HG03103 (cell line): Measurements from ENCODE around the gene PRKCE.
A peak's percentile ranks its signal among the peaks of the same experiment; 100 is the strongest.

Experiments
- ATAC-seq: cut with Tn5 transposase; IDR thresholded peaks from one replicate; pipeline ENCODE4 v1.9.1; 2021; ENCODE audit warnings: low read depth; ENCODE audit not compliant: unreplicated experiment

The PRKCE gene

DNA sequence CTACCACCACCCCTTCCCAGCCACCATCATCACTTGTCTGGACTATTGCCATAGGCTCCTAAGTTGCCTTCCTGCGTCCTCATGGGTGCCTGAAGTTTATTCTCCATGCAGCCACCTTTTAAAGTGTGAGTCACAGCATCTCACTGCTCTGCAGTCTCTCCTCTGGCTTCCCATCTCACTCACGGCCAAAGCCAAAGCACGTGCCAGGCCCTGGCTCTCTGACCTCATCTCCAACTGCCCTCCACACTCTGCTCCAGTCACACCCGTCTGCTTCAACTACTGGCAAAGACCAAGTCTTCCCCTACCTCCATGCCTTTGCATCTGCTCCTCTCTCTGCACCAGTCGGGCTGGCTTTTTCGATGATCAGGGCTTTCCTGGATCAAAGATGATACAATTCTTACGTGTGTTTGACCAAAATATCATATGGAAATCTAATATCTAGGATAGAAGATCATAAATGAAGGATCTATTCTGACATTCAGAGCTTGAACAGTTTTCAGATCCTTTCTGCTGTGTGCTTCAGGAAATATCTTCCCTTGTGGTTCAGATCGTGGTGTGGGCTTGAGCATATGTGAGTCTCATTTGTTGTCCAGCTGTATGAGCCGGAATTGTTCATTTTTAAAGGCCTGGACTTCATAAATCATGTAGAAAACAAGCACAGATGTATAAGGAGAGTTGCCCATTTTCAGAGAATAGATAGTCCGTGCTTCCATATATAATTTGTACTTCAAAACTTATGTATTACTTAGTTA lies 175.6 kb downstream of the PRKCE start:
- no peak for ATAC-seq

DNA sequence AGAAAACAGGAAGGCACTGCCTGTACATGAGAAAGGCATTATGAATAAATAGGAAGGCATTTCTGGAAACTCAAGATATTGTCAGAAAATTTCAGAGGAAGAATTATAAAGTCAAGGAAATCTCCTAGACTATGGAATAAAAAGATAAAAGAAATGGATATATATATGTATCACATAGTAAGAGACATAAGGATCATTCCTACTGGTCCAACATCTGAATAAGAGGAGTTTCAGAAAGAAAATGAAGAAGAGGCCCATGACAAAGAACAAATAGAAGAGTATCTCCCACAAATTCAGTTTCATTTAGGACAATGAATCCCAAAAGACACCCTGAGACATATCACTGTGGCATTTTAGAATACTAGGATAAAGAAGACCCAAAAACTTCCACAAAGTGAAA lies 178.8 kb downstream of the PRKCE start:
- no peak for ATAC-seq

DNA sequence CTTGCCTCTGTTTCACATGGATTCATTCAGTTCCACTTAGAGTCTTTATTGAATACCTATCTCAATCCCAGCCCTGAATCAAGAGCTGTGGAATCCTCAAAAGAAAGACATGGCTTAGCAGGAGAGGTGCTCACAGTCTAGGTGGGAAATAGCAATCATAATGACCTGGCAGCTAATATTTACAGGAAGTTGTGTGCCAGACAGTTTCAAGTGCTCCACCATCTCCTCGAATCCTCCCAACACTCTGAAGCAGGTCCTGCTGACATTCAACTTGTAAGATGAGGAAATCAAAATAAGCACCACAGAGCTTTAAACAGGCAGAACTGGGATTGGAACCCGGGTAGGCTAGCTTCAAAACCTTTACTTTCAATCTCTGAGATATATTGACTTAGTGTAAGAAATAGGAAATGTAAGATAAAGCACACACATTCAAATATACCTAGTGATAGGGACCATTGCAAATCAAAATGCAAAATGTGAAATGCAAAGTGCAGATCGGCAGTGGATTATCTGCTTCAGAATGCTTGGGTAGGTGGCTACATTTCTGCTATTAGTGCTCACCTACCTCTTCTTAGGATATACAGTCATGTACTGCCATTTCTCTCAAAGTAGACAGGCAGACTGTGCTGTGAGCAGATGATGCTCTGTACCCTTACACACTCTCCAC lies 182.0 kb downstream of the PRKCE start:
- peak; percentile 7 for ATAC-seq

DNA sequence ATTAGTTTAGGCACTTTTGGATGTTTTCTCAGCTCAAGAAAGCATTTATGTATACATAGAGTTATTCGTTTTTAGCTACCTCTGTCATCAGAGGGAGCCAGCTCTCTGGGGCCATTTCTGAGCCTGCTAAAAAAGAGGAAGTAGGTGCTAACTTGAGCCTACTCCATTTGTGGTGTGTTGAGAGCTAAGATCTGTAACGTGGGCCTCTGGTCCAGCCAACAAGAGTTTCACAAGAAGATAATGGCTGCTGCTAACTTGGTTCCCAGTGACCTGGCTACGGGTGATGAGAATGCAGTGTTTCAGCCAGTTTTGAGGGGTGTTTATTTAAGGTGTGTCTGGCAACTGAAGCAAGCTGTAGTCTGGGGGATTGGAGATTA lies 182.5 kb downstream of the PRKCE start:
- peak; percentile 72 for ATAC-seq

DNA sequence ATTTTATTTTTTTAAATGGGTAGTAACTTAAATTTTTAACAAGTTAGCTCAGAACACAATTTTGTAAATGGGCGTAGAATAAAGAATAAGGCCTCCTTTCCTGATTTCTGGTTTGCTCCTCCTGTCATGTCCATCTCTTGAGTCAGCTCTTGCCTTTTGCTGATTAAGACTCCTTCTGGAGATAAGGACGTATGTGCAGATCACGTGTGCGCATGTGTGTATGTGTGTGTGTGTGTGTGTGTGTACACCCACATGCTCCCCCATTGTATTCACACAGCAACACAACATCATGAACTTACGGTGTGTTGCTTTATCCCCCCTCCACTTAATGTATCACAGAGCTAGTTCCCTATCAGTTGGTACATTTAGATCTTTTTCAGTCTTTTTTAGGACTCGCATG lies 182.9 kb downstream of the PRKCE start:
- no peak for ATAC-seq

DNA sequence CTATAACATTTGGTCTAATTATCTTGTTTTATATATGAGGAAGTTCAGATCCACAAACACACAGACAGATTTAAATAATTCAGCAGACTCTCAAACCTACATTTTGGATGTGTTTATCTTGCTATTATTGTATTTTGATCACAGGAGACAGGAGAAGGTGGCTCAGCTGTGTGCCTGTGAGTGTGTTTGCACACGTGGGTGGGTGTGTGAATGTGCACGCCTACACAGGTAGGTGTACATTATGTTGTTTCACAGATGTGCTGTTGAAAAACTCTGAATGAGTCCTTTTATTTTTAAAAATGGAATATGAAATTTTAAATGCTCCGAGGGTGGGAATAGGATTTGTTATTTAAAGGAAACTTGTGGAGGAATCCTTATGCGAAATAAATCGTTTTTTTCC lies 183.4 kb downstream of the PRKCE start:
- ATAC-seq, result no peak

DNA sequence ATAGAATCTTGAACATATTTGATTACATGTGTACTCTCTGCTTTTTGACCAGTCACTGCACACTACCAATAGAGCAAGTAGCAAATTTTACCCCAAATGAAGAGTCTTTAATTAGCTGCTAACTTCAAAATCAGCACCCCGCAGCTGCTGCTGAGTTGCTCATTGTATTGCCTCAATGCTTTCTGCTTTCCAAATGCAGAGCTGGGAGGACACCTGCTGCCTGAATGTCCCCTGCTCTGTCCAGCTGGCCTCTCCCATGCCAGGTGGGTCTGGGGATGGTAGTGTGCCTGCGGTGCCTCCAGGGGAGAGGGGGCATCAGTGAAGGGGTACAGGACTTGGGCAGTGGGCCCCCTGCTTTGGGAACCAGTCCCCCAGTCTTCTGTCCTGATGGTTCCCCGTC lies 184.8 kb downstream of the PRKCE start:
- no peak for ATAC-seq

DNA sequence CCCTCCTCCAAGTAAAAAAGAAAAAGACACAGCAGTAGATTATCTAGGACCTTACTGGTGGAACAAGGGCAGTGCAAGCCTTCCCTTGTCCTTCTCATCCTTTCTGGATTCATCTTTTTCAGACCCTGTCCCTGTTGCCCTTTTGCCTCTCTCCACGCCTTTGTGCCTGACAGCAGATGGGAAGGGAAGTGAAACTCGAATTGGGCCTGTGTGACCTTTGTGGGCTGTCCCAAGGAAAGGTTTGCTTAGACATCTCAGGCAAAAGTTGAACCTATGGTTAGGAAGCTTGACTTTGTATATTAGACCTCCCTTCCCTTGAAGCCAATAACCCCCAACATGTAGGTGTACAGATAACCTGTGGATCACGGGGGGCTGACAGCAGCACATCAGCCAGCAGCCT lies 185.3 kb downstream of the PRKCE start:
- ATAC-seq, result no peak

DNA sequence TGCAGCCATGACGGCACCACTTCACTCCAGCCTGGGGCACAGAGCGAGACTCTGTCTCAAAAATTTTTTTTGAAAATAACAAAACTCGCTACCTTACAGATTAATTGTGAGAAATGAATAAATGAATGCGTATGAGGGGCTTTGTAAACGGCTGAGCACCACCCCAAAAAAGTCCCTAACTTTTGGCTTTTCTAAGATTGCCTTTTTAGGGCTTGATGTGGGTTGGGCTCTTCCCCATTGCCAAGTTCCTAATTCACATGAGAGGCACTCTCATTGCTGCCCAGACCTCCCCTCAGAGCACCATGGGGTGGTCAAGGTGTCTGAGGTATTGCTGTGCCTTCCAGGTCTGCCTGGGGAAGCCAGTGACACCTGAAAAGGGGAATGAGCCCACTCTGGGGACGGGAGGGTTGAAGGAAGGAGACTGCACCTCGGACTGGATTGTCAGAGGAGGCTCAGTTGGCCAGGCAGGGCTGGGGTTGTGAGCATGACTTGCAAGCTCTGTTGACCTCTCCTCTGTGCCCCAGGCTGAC lies 186.4 kb downstream of the PRKCE start:
- ATAC-seq, result no peak

DNA sequence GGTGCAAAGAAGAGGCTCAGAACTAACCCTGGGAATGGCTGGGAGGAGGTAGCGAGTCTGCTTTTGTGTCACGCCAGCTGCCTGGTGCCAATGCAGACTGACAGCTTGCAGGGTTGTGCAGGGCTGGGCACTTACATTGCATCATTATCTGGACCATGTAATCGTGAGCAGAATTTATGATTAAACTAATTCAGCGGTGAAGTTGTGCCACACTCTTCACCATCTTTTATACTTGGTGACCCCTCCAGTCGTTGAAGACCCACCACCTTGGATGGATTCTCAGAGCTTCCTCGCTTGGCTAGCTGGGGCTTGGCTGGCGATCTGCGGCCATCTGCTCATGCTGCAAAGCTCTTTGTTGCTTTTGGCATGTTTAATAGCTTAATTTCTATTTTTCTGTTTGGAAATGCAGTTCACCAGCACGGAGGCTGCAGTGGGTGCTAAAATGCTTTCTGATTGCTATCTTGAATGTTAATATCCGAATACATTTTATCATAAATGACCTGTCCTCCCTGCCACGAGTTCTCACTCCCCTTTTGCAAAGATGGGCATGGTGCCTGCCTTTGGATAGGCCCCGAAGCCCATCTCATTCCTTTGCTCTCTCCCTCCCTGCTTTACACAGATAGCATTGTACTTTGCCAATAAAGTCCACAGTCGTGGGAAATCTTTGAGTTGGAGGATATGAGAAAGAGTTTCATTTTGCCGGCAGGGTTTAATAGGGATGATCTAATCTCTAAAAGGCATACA lies 188.2 kb downstream of the PRKCE start:
- ATAC-seq, result no peak

DNA sequence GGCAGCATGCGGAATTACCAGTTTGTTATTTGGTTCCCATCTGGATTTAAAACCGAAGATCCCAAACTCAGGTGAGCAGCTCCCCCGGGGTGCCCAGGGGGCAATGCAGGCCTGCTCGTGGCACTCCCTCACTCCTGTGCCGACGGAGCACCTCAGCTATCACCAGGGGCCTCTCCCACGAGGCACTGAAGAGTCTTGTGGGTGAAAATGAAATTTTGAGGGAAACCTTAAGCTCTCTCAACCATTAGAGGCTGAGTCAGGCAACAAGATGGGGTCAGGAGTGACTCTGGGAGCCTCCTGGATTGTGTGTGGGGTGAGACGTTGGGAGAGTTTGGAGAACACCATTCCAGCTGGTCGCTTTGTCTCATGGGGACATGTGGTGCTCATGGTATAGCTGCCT lies 189.0 kb downstream of the PRKCE start:
- no peak for ATAC-seq

DNA sequence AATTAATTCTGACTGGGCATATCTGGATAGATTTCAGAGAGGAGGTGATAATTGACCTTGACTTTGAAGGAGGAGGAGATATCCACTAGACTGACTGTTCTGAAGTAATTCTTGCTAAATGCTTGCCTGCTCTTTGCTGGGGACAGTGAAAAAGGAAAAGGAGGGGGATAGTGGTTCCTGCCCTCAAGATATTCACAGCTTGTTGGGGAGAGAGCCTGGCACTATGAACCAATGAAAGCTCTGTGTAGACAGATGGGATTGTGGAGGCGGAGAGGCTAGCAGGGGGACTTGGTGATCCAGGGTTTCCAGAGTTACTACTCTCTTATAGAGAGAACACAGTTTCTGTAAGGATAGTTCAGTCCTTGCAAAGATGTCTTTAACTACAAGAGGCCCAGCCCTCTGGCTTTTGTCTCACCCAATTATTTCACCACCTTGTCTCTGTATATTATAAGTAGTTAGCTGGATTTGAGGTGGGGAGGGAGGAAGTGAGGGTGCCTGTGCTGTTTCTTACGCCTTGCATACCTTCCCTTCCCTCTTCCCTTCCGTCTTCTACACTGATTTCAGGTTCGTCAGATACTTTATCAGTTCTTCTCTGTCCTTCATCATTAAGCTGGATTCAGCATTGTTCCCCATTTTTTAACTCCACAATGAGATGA lies 190.4 kb downstream of the PRKCE start:
- no peak for ATAC-seq

DNA sequence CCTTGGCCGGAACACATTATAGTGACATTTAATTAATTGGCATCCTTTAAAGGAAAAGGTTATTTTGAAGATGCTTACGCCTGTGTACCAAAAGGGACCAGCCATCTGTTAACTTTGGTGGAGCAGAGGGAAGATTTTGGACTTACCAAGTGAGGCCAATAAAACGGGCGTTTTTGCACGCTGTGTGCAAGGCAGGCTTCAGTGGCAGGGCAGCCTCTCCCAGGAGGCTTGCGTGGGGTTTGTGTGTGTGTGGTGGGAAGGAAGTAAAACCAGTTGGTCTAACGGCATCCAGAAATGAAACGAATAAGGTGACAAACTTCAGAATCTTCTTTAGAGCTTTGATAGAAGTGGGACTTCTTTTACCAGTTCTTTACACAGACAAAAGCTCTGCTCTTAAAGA lies 191.7 kb downstream of the PRKCE start:
- ATAC-seq, result peak; percentile 55

DNA sequence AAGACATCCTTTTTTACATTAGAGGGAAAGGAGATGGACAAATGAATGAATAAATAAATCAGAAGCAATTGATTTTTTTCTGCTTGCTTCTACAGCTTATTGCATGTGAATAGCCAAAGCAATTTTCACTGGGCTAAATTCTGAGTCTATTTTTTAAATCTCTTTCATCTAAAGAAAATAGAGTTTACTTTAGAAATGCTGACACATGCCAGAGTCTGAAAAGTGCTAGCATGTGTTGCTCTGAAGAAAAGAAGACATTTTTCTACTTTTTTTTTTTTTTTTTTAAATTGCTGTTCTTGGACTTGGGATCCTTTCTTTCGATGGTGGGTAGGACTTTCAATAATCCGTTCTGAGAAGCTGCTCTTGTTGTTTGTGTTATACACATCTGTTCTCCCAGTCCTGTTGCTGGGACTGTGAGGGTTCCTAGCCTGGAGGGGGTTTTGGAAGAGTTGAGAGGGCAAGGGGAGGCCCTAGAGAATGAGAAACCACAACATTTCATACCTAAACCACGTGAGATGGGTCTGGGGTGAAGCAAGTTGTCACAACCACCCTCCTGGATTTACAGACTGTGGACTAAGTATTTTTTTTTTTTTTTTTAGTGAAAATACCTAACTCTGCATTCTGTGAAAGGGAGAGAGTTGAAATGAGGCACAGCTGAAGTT lies 193.5 kb downstream of the PRKCE start:
- ATAC-seq, result no peak

DNA sequence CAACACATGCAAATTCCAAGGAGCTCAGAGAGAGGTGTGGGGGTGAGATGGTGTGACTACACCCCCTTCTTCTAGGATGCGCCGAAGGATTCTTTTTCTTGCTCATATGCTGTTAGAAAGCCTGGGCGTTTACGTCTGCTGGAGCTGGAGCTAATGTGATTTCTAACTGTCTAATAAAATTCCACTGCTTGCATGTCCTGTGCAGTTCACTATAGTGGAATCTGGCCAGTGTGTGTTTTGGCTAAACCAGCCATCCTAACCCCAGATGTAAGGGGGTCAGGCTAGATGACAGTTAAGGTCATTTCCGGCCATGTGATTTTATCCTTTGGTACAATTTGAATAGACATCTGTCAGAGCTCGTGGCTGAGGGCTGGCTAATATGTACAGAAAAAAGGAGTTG lies 194.1 kb downstream of the PRKCE start:
- no peak for ATAC-seq

DNA sequence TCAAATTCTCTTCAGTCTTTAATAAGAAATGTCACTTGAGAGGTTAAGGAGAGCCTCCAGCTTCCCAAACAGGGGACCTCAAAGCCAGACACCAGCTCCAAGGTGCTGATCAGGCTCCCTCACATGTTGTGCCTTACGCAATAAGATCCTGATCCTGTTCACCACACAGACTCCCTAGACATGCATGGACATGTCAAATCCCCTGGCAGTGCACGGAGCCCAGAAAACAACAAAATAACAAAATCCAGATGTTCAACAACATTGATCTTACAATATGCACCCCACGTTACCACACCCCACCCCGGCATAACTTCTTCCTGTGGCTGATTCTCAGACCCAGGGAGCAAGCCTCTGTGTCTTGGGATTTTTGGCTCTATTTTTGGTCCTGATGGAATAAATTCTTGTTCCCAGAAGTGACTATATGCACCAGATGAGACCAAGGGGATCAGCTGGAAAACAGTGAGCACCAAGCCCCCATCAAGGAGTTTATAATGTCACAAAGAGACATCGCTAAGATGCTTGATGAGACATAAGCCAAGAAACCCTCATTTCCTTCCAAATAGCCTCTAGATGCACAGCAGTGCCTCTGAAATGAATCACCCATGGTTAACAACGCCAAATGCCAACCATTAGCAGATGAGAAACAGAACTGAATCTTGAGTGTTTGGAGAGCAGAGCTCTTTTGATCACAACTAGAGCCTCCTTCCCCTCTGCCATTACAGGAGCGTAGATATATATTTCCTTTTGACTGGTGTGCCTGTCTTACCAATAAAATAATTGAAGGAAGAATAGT lies 198.2 kb downstream of the PRKCE start:
- no peak for ATAC-seq

DNA sequence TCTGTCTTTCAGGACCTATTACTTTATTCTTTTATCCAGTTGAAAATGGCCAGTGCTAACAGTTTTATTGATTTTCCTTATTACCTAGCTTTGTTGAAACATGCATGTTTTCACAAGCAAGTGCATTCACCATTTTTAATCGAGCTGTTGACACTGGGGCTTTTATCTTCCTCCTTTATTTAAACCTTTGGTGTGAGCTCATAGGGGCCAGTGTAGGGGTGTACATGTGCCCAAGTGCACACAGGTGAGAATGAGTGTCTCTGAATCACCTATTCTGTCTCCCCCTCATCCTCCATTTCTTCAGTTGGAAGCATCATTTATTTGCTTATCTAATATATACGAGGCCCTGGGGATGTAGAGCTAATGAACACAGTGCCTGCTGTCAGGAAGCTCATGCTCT lies 199.1 kb downstream of the PRKCE start:
- no peak for ATAC-seq

DNA sequence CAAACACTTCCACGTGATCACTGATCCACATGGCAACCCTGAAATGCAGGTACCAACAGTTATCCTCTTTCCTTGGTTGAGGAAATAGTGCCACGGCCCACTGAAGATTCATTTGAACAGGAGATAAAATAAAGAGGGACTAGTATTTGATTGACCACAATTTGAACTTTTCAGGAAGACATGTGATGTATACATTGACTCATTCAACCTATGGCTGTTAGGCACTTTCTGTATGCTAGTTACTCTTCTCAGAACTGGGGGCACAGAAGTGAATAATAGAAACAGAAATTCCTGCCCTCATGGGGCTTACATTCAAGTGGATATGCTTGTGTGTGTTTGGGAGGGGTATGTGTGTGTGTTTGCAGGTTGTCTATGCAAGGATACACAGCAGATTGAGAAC lies 199.6 kb downstream of the PRKCE start:
- no peak for ATAC-seq

DNA sequence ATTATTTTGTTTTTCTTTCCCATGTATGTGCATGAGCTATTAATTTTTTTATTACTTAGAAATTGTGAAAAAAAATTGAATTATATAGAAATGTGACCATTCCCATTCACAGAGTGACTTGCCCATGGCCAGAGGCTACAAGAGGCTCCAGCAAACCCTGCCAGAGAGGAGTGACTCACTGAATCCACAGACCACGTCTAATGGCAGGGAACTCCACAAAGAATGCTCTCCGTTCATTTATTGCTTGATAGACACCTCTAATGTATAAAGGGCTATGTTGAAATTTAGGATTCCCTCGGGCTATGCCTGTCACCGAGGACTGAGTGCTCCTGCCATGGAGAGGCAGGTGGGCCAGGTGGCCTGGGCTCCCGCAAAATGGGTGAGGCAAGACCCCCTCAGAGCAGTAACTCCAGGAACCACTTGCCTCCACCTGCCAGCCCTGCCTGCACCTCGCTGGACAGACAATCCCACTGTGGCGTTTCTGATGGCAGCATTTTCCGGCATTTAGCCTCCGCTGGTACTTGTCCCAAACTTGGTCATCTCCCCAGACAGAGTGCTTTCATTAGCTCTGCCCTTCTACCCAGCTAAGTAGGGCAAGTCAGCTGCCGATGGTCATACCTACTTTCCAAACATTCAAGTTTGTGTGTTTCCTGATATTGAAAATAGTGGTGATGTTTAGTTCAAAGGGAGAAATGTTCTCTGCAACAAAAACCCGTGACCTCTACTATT lies 200.3 kb downstream of the PRKCE start:
- no peak for ATAC-seq
